ENCODE data around the gene CCDC57.

GRCh38 chr17:82083009-82083408 lies 129.6 kb downstream of the CCDC57 start:
- TF ChIP-seq, protein P1, sequence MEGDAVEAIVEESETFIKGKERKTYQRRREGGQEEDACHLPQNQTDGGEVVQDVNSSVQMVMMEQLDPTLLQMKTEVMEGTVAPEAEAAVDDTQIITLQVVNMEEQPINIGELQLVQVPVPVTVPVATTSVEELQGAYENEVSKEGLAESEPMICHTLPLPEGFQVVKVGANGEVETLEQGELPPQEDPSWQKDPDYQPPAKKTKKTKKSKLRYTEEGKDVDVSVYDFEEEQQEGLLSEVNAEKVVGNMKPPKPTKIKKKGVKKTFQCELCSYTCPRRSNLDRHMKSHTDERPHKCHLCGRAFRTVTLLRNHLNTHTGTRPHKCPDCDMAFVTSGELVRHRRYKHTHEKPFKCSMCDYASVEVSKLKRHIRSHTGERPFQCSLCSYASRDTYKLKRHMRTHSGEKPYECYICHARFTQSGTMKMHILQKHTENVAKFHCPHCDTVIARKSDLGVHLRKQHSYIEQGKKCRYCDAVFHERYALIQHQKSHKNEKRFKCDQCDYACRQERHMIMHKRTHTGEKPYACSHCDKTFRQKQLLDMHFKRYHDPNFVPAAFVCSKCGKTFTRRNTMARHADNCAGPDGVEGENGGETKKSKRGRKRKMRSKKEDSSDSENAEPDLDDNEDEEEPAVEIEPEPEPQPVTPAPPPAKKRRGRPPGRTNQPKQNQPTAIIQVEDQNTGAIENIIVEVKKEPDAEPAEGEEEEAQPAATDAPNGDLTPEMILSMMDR (IDR thresholded peaks at IDR 0.05): no peak
- TF ChIP-seq POLR2A (IDR thresholded peaks at IDR 0.05): no peak

All from esophagus squamous epithelium (tissue), 4 donors.